Transverse colon (tissue), 4 donors: Measurements from ENCODE around the gene BAZ1A. TPM values are rescaled to one million over a fixed set of nuclear protein-coding genes. Genes with fewer than 3 reads are reported as not detected.

Experiments used
- DNase-seq: peaks from one replicate; pipeline ENCODE4 v3.0.0-alpha.2; 2019
- H3K27ac ChIP-seq, 4 donors: fragments of 200-600 bp; sonication (generic); 2 replicates each; pipeline ENCODE4 v1.5.1; 2016 to 2018; ENCODE audit warnings: inconsistent platforms in 4 of 4
- H3K27me3 ChIP-seq: fragments of 200-600 bp; sonication (generic); 2 replicates; pipeline ENCODE4 v1.5.1; 2017; ENCODE audit warnings: inconsistent platforms
- H3K36me3 ChIP-seq, 4 donors: fragments of 200-600 bp; sonication (generic); 2 replicates each; pipeline ENCODE4 v1.5.1; 2017 to 2019; ENCODE audit warnings: inconsistent platforms in 4 of 4
- H3K4me1 ChIP-seq, 4 donors: fragments of 200-600 bp; sonication (generic); 2 replicates each; pipeline ENCODE4 v1.5.1; 2017 to 2020; ENCODE audit warnings: inconsistent platforms in 4 of 4
- H3K4me3 ChIP-seq, 4 donors: fragments of 200-600 bp; sonication (generic); 1 replicate in 1 of 4; 2 replicates in 3 of 4; pipeline versions ENCODE4 v1.5.1 to v1.6.1; 2017 to 2019; ENCODE audit warnings: inconsistent platforms in 4 of 4
- H3K9me3 ChIP-seq, 2 donors: fragments of 200-600 bp; sonication (generic); 2 replicates each; pipeline ENCODE4 v1.5.1; 2017 to 2019; ENCODE audit warnings: inconsistent platforms in 2 of 2
- CTCF ChIP-seq, 5 experiments: fragments of 200-600 bp in 3 of 5; fragments of 450-650 bp in 2 of 5; sonication (generic) in 3 of 5; IDR thresholded peaks; 1 replicate in 2 of 5; 2 replicates in 3 of 5; pipeline ENCODE4 v1.5.1; 2016 to 2017; ENCODE audit warnings: antibody characterized with exemption in 5 of 5, inconsistent platforms in 3 of 5, mild to moderate bottlenecking in 2 of 5, moderate library complexity in 1 of 5
- EP300 ChIP-seq: sonication (generic); formaldehyde crosslinking; IDR thresholded peaks from one replicate; pipeline ENCODE4 v1.6.1; 2017; ENCODE audit warnings: antibody characterized with exemption, low read depth
- POLR2A ChIP-seq: fragments of 450-650 bp; IDR thresholded peaks from one replicate; pipeline ENCODE4 v1.6.1; 2016; ENCODE audit warnings: antibody characterized with exemption, mild to moderate bottlenecking, moderate library complexity
- POLR2AphosphoS5 ChIP-seq, 3 donors: sonication (generic); formaldehyde crosslinking; IDR thresholded peaks; one replicate each; pipeline ENCODE4 v1.6.1; 2016; ENCODE audit warnings: antibody characterized with exemption in 3 of 3
- WGBS, 2 donors: methylation state at CpG; one replicate each; pipeline ENCODE4 v1.1.5; 2018; ENCODE audit warnings: low coverage in 1 of 2; 5-methylcytosine and 5-hydroxymethylcytosine counted together
- in situ Hi-C, 4 donors: fragments of 200-750 bp; cut with MboI; loops; one replicate each; pipeline versions ENCODE4 v1.15.0 to v1.15.1; 2017; ENCODE audit warnings: low sequenced_read_pairs in 3 of 4, low pct_ligation_motif_present in 1 of 4, low pct_unique_long_range_greater_than_20kb in 1 of 4
- intact Hi-C: fragments of 100-400 bp; cut with DNase I; formaldehyde crosslinking; loops from one replicate; pipeline ENCODE4 v1.15.1; 2023; ENCODE audit warnings: low total_unique reads
- total RNA-seq, 4 donors: library from RNA; depleted of rRNA; stranded (reverse); fragments of >200 nt; gene quantifications; one replicate each; pipeline ENCODE4 v1.1.0, GENCODE V29; 2016

BAZ1A gene
- total RNA-seq, 4 donors from 2014 or later = 25.8 to 48.1 (median 41.0) TPM

- H3K9me3 ChIP-seq = no peaks in the 10 kb centered on the region
- no peak overlapping the region for H3K4me3 ChIP-seq
- 71 to 83% methylated on average over 2 of the region's 2 CpGs for WGBS, 2 donors
- H3K27ac ChIP-seq = no peak overlapping the region
- DNase-seq = no peak
- intact Hi-C loops (loop anchor here (5.0 kb wide), 1 partner anchor 49 kb away; no protein-coding TSS in a partner anchor), in situ Hi-C loops (loop anchor here in 3 of 4 donors (5.0 to 25.0 kb wide), 3 partner anchors 46 to 691 kb away; partner anchors contain the start of gene NFKBIA (in 1 of the 3))
- H3K36me3 ChIP-seq = no peaks in the 10 kb centered on the region
- no peaks in the 10 kb centered on the region for H3K27me3 ChIP-seq
- H3K4me1 ChIP-seq = no peaks in the 10 kb centered on the region
- TF ChIP-seq POLR2A = no peak
- no peak for TF ChIP-seq CTCF (IDR thresholded peaks at IDR 0.05)
- TF ChIP-seq POLR2AphosphoS5 (IDR thresholded peaks at IDR 0.05) = no peak
- TF ChIP-seq EP300 = no peak
These were observed 154.0 kb downstream of the BAZ1A start for GRCh38 chr14:34721129-34721528.

GRCh38 chr14:34718750-34719304 lies 156.3 kb downstream of the BAZ1A start:
- no peak overlapping the region for H3K27ac ChIP-seq
- no peaks in the 10 kb centered on the region for H3K36me3 ChIP-seq
- DNase-seq = no peak
- intact Hi-C loops (no loop called here), in situ Hi-C loops (loop anchor here in 1 of 4 donors (25.0 kb wide), 1 partner anchor 693 kb away; the partner anchor contains the start of gene NFKBIA)
- peaks cover 0 to 9% (median 6%) of the 10 kb centered on the region in 4 donors for H3K4me1 ChIP-seq
- H3K9me3 ChIP-seq = no peaks in the 10 kb centered on the region
- no peak for TF ChIP-seq POLR2AphosphoS5 (IDR thresholded peaks at IDR 0.05)
- TF ChIP-seq POLR2A = no peak
- TF ChIP-seq EP300 = no peak
- no peak for TF ChIP-seq CTCF (IDR thresholded peaks at IDR 0.05)
- 54 to 55% methylated on average over 4 of the region's 4 CpGs for WGBS, 2 donors
- no peak overlapping the region for H3K4me3 ChIP-seq
- H3K27me3 ChIP-seq = no peaks in the 10 kb centered on the region

- in situ Hi-C loops = loop anchor here in 1 of 4 donors (25.0 kb wide), 1 partner anchor 697 kb away; the partner anchor contains the start of gene NFKBIA
- Histone ChIP-seq H3K4me3 (peak overlapping the region; percentile 56 to 96 (median 84)), H3K9me3 (no peaks in the 10 kb centered on the region), H3K4me1 (peaks cover 6 to 37% (median 15%) of the 10 kb centered on the region in 4 donors), H3K36me3 (no peaks in the 10 kb centered on the region), H3K27me3 (no peaks in the 10 kb centered on the region), H3K27ac (peak overlapping the region; percentile 94 to 98 (median 96))
- TF ChIP-seq EP300 (no peak), POLR2A (no peak), POLR2AphosphoS5 (IDR thresholded peaks at IDR 0.05) (no peak), CTCF (IDR thresholded peaks at IDR 0.05) (no peak)
- intact Hi-C loops = no loop called here
- no peak for DNase-seq
- WGBS, 2 donors = 35% methylated on average over 7 to 8 of the region's 8 CpGs
These were observed 159.9 kb downstream of the BAZ1A start for GRCh38 chr14:34715127-34715863.
